HG03460 (cell line): ENCODE measurements around the gene MAPT.

ENCODE experiments used
- ATAC-seq: cut with Tn5 transposase; IDR thresholded peaks from one replicate; pipeline ENCODE4 v1.9.1; 2021; ENCODE audit not compliant: unreplicated experiment

The MAPT gene

DNA sequence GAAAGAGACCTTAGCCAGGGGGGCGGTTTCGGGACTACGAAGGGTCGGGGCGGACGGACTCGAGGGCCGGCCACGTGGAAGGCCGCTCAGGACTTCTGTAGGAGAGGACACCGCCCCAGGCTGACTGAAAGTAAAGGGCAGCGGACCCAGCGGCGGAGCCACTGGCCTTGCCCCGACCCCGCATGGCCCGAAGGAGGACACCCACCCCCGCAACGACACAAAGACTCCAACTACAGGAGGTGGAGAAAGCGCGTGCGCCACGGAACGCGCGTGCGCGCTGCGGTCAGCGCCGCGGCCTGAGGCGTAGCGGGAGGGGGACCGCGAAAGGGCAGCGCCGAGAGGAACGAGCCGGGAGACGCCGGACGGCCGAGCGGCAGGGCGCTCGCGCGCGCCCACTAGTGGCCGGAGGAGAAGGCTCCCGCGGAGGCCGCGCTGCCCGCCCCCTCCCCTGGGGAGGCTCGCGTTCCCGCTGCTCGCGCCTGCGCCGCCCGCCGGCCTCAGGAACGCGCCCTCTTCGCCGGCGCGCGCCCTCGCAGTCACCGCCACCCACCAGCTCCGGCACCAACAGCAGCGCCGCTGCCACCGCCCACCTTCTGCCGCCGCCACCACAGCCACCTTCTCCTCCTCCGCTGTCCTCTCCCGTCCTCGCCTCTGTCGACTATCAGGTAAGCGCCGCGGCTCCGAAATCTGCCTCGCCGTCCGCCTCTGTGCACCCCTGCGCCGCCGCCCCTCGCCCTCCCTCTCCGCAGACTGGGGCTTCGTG is at the start of gene MAPT:
MAPT (plus strand) TSS at position 533 of the 763 bp plus-strand sequence. CDS start 67,784 bp downstream, outside the sequence.
- no peak for ATAC-seq

DNA sequence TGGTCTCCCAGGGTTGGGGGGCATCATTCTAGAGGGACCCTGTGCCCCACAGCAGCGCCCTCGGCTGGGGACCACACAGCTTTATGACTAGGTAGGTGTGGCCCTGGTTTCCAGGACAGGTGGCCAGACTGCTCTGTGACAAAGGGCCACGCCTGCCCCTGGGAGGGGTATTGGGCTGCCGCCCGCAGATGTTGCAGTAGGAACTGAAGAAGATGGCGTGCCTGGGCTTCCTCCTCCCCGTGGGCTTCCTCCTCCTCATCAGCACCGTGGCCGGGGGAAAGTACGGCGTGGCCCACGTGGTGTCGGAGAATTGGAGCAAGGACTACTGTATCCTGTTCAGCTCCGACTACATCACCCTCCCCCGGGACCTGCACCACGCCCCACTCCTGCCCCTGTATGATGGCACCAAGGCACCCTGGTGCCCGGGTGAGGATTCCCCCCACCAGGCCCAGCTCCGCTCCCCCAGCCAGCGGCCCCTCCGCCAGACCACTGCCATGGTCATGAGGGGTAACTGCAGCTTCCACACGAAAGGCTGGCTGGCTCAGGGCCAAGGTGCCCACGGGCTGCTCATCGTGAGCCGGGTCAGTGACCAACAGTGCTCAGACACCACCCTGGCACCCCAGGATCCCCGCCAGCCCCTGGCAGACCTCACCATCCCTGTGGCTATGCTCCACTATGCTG is 49.5 kb upstream of the MAPT start, which contains the start of gene SPPL2C:
SPPL2C (plus strand) TSS at position 187 of the 681 bp plus-strand sequence; CDS start at position 213, 26 bp downstream.
- ATAC-seq, result no peak

DNA sequence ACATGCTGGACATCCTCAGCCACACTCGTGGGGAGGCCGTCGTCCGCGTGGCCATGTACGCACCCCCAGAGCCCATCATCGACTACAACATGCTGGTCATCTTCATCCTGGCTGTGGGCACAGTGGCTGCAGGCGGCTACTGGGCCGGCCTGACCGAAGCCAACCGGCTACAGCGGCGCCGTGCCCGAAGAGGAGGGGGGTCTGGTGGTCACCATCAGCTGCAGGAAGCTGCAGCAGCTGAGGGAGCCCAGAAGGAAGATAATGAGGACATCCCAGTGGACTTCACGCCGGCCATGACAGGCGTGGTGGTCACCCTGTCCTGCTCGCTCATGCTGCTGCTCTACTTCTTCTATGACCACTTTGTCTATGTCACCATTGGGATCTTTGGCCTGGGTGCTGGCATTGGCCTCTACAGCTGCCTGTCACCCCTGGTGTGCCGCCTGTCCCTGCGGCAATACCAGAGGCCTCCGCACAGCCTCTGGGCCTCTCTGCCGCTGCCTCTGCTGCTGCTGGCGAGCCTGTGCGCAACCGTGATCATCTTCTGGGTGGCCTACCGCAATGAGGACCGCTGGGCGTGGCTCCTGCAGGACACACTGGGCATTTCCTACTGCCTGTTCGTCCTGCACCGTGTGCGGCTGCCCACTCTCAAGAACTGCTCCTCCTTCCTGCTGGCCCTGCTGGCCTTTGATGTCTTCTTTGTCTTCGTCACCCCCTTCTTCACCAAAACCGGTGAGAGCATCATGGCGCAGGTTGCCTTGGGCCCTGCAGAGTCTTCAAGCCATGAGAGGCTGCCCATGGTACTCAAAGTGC is 48.8 kb upstream of the MAPT start:
- ATAC-seq, result no peak

GRCh38 chr17:45846223-45846622 is 48.1 kb upstream of the MAPT start:
- ATAC-seq, result no peak

GRCh38 chr17:45846646-45847045 is 47.7 kb upstream of the MAPT start:
- no peak for ATAC-seq

DNA sequence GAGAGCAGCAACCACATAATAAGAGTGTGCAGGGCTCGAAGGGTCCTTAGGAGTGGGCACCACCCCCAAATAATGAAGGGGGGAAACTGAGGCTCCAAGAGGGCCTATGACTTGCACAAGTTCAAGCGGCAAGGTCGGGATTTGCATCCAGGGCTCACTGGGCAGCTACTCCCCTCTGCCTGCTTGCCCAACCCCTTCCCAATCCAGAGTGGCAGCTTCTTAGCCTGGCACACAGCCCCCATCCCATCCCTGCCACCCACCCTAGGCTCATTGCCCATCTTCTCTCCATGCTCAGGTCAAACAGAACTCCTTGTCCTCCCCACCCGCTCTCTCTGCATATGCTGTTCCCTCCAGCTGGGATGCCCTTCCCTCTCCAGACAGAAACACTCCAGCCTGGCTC is 47.3 kb upstream of the MAPT start:
- no peak for ATAC-seq

DNA sequence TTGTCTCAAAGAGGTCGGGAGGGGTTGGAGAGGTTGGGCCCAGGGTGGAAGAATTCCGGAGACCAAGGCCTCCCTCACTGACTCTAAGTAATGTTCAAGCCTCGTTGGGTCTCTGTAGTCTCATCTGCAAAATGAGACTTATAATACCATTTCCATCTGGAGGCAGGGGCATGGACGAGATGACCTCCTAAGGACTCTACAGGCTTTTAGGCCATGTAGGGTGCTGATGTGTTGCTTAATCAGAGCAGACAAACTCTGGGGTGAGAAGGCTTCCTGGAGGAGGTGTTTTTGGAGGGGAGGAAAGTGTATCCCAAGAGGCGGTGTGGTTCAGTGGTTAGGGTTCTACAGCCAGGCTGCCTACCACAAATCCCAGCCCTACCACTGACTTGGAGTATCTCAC is 46.6 kb upstream of the MAPT start:
- no peak for ATAC-seq

DNA sequence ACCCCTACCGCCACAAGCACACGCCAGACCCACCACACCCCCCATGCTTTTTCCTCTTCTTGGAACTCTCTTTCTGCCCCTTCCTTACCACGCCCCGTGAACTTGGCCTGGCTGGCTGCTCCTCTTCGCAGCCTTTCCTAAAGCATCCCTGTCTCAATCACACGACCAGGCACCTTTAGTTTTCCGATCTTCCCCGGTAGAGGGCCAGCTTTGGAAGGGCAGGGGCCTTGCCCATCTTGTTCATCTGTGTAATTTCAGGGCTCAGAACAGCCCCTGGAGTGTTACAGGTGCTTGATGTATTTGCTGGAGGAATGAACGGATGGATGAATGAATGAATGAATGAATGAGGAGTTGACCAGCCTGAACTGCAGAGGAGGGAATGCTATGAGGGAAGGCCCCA is 45.9 kb upstream of the MAPT start:
- no peak for ATAC-seq

- ATAC-seq, result no peak
These were observed 45.4 kb upstream of the MAPT start for GRCh38 chr17:45848868-45849535.

- ATAC-seq, result no peak
These were observed 44.8 kb upstream of the MAPT start for GRCh38 chr17:45849536-45849990.

- no peak for ATAC-seq
These were observed 44.3 kb upstream of the MAPT start for GRCh38 chr17:45850011-45850410.

DNA sequence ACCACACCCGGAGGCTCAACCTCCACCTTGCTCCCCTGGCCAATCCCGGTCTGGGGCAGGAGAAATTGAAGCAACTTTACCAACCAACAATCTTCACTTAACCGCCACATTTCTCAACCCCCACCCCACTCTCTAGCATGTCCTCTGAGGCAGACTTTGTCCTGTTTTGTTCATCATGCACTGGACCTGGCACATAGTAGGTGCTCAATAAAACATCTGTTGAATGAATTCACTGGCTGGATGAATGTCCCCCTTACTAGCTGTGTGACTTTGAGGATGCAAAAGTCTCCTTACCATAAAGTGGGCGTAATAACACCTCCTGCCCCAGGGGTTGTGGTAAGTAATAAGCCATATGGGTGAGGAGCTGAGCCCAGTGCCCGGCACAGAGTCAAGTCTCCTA is 43.9 kb upstream of the MAPT start:
- no peak for ATAC-seq

DNA sequence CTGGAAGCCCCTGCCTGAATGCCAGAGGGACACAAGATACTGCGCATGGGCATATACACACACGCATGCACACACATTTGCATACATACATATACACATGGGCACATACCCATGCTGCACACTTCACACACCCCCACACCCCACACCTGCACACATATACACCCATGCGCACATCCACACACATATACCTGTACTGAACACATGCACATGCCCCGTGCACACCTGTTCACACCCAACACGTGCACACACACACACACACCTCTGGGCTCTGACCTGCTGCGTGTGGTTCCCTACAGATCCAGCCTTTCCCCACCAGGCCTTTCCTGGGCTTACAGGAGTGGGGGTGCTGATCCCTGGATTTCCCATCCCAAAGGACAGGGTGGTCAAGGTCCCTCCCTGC is 43.3 kb upstream of the MAPT start:
- no peak for ATAC-seq

DNA sequence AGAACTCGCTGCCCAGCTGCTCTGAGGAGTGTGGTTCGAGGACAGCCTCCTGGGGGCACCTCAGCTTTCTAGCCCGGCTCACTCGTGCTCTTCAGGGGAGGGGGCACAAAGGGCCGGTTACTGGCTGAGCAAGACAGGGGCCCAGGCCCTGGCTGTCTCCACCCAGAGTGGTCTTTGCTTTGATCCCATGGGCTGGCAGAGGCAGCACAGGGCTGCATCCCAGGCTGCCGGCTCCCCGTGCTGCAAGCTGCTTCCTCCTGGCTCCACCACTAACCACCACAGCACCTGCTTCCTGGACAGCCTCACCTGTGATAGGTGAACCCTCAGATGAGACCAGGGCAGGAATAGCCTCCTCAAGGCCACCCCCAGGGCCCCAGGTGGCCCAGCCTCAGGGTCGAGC is 42.9 kb upstream of the MAPT start:
- ATAC-seq, result no peak

DNA sequence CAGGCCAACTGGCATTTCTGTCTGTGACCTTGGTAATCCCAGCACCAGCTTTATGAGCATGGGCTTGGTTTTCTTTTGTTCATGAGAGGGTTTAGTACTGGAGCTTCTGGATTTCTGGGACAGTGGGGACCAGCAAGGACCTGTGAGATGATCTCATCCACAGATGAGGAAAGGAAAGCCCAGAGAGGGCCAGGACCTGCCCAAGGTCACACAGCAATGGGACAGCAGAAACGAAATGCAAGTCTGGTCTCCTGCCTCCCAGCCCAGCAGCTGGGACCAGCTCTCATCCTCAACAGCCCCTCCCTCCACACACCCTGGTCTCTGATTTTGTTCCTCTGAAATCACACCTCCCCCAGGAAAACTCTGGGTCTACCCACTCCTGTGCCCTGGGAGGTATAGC is 42.5 kb upstream of the MAPT start:
- no peak for ATAC-seq

DNA sequence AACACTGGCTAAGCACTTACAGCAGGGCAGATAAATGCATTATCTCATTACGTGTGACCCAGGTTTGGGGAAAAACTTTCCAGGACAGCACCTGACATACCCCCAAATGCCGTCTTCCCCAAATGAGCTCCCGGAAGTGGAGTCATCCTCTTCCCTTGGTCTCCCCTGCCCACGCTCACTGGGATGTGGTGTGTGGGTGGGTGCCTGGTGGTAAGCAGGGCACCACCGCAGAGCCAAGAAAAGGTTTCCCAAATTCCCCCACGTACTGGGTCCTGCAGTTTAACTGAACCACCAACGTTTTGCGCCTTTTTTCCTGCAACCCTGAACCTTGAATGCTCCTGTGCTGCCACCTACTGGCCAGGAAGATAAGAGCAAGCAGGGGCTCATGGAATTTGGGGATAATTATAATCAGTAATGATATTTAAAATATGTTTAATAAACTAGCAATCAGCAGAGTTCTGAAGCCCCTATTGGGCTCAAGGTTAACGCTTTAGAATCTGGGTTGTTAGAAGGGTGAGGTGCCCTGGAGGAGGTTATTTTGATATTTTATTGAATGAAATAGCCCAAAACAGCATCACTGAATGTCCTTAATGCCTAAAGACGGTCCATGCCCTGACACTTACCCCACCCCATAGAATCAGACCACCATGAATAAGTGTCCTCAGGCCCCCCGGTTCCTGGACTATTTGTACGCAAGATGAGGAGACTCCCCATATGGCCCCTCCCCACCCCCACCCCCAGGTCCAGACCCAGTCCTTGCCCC is 41.6 kb upstream of the MAPT start:
- no peak for ATAC-seq

GRCh38 chr17:45854209-45854608 is 40.1 kb upstream of the MAPT start:
- no peak for ATAC-seq

DNA sequence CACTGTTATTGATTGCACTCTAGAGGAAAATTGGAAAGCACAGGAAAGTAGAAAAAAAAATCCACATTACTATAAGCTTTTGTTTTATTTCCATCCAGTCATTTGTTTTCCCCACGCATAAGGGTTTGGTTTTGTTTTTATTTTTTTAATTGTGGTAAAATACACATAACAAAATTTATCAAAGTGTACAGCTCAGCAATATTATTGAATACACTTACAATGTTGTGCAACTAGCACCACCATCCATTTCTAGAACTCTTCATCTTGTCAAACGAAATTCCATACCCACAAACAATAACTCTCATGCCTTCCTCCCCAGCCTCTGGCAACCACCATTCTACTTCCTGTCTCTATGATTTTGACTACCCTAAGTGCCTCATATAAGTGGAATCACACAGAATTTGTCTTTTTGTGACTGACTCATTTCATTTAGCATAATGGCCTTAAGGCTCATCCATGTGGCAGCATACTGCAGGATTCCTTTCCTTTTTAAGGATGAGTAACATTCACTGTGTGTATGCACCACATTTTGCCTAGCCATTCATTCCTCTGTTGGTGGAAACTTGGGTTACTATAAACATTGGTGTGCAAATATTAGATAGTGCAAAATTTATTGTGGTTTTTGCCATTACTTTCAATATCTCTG is 38.5 kb upstream of the MAPT start:
- ATAC-seq, result no peak

DNA sequence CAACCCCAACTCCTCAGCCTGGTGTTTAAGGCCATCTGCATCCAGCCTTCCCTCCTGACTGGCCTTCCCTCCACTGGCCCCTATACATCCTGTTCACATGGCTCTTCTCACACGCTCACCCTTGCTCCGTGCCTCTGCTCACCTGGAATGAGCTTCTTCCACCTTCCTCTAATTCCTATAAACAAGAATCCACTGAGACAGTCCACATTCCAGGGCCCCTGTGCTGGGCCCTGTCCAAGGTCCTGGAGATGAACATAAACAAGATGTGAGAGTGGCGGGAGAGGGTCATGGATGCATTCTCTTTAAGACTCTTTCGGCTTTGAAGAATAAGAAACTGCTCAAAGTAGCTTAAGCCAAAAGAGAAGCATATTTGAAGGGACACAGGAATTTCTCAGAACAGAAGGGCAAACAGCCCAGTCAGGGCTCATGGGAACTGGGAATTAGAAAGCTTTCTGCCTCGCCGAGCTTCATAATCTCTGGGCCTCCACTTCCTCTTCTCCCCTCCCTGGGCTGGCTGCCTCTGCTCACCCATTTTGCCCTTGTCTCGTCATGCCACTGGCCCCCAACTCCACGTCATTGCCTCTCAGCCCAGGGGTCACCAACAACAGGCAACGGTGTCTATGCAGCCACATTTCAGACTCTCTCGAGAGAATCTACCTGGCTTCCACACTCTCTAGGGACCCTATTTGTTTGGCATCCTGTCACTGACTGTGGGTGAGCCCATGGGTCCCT is 36.2 kb upstream of the MAPT start:
- no peak for ATAC-seq
